Putamen (tissue), 1 donor: ENCODE data around the gene TEAD1.

ENCODE experiments used
- DNase-seq: peaks from one replicate; pipeline ENCODE4 v3.0.0-alpha.2; 2016; ENCODE audit warnings: low spot score

The TEAD1 gene

DNA sequence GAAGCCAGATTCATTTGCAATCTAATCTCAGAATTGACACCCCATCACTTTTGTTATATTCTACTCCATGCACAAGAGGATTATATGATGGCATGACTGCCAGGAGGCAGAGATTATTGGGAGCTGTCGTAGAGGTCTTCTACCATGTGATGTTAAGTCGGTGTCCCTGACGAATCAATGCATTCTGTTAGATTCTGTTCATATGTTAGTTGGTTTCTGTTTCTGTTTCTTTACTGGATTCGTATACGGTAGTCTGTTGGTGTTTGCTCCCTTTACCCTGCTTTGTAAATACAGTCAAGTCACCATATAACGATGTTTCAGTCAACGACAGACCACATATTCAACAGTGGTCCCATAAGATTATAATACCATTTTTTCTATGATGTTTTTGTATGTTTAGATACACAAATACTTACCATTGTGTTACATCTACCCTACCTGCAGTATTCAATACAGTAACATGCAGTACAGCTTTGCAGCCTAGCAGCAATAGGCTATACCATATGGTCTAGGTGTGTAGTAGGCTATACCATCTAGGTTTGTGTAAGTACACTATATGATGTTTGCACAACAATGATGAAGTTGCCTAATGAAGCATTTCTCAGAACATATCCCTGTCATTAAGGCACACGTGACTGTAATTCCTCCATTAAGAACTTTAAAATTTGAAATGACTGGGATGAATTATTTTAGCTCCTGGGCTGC is 312.1 kb downstream of the TEAD1 start:
- DNase-seq, result no peak

DNA sequence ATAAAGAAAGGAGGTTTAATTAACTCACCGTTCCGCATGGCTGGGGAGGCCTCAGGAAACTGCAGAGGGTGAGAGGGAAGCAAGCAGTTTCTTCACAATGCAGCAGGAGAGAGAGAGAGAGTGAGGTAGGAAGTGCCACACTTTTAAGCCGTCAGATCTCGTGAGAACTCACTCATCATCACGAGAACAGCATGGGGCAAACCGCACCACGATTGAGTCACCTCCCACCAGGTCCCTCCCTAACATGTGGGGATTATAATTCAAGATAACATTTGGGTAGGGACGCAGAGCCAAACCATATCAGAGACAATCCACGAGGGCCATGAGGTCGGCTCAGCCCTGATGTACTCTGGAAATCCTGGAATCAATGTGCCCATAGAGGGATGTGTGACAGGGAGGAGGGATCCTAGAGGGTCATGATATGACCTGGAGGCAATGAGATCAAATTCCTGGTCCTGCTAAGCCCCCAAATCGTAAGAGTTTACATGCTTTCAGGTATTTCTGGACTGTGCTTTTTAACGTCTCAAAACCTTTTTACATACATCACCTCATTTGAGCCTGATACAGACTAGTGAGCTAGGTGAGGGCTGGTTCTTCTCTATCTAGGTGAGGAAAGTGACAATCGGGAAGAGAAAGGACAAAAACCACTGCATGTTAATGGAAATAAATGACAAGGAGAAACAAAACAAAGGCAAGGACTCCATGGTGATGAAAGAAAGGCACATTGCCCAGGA is 315.4 kb downstream of the TEAD1 start:
- no peak for DNase-seq

DNA sequence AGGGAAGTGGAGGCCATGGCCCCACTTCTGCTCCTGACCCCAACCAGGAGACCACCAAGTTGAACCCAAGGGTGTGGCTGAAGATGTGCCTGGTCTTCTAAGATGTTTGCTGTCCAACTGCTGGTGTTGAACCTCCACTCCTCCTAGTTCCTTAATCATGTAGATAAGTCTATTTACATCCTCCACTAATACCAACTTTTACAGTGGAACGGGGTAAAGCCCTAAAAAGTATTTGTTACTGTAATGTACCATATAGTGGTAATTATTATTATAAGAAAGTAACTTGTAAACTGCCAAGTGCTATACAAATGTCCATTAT is 315.9 kb downstream of the TEAD1 start:
- DNase-seq, result no peak

DNA sequence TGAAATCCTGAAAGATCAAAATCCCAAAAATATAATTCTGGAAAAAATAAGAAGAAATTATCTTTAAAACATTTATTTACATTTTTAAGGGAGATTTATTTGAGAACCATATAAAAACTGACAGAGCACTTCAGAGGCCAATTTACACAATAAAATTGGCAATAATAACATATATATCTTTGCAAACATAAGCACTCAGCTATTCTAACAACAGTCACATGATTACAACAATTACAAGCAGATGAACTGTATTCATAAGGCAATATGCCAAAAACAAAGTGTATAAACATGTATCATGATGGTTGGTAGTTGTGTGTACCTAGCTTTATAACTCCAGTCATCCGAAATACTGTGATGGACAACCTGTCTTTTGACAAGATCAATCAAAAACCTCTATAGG is 317.2 kb downstream of the TEAD1 start:
- DNase-seq, result no peak

DNA sequence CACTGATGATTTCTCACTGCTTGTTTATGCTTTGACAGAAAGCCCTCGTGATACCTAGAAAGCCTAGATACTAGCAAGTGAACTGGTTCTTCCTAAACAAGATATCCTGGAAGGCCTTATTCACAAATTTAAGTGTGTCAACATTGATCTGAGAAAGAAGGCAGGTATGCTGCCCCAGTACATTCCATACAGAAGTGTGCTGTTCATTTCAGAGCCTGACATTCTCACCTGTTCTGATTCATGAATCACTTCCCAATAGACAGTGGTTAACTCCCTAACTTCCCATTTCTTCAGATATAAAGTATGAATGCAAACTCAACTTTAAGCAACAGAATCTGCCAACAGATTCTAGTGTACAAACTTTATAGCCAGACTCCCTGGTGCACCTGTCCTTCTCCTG is 319.4 kb downstream of the TEAD1 start:
- no peak for DNase-seq
